Keratinocyte (primary cell): ENCODE results near the gene TPRA1.

Experiments
- CTCF ChIP-seq, 3 experiments: IDR thresholded peaks in 1 of 3; conservative IDR thresholded peaks in 1 of 3; optimal IDR thresholded peaks in 1 of 3; 2 replicates in 2 of 3; 3 replicates in 1 of 3; pipeline versions ENCODE3 to v1.5.1; 2011; ENCODE audit warnings: low read length in 3 of 3, mild to moderate bottlenecking in 3 of 3, moderate library complexity in 2 of 3, control low read depth in 1 of 3, inconsistent platforms in 1 of 3; ENCODE audit not compliant: insufficient read depth in 2 of 3; ENCODE audit errors: extremely low read depth in 1 of 3
- EZH2 ChIP-seq: IDR thresholded peaks from one replicate; pipeline ENCODE4 v1.6.1; 2012; ENCODE audit warnings: inconsistent platforms, mild to moderate bottlenecking, low read length, moderate library complexity

- TF ChIP-seq CTCF (optimal IDR thresholded peaks at IDR 0.05 in 1 of 3, IDR thresholded peaks at IDR 0.05 in 1 of 3, conservative IDR thresholded peaks at IDR 0.05 in 1 of 3; ENCODE audit: extremely low read depth in 1 of 3, insufficient read depth in 2 of 3, low read length in 3 of 3) (no peak), EZH2 (no peak)
These were observed 24.5 kb upstream of the TPRA1 start for GRCh38 chr3:127614928-127615589.
